ENCODE measurements around the gene FEZF2.

FEZF2 gene

DNA sequence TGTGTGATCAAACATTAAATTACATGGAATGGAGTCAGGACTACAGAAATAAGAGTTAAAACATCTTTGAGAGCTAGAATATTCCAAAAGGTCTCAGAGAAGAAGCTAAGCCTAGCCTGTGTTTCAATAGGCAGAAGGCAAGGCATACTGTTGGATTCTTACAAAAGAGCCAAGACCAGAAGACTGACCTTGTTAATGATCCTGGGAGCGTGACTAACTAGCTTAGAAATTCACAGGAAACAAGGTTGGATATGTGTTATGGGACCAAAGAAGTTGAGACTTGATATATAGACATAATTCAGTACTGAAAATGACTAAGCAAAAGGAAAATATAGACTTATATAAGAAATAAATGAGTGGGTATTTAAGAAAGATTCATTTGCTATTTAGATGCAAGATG, 50.1 kb downstream of the FEZF2 start:
- DNase-seq, result no peak
